HEK293 (cell line): ENCODE results near the gene HPS4.

ENCODE experiments used
- CTCF ChIP-seq: fragments of 450-650 bp; formaldehyde crosslinking; IDR thresholded peaks from 2 replicates; pipeline ENCODE4 v1.5.1; 2016; ENCODE audit warnings: missing biosample characterization, missing genetic modification characterization
- EGR2 ChIP-seq: fragments of 450-650 bp; formaldehyde crosslinking; IDR thresholded peaks from 2 replicates; pipeline ENCODE4 v1.5.1; 2016; ENCODE audit warnings: low read depth, missing biosample characterization, missing genetic modification characterization
- IKZF3 ChIP-seq: fragments of 450-650 bp; IDR thresholded peaks from 2 replicates; pipeline ENCODE4 v1.5.0; 2018; ENCODE audit warnings: missing biosample characterization, mild to moderate bottlenecking, missing genetic modification characterization, moderate library complexity
- PATZ1 ChIP-seq: fragments of 450-650 bp; formaldehyde crosslinking; IDR thresholded peaks from 2 replicates; pipeline ENCODE4 v1.5.1; 2016; ENCODE audit warnings: missing biosample characterization, missing genetic modification characterization
- REST ChIP-seq: fragments of 450-650 bp; formaldehyde crosslinking; IDR thresholded peaks from 2 replicates; pipeline ENCODE4 v1.5.1; 2016; ENCODE audit warnings: missing biosample characterization, missing genetic modification characterization
- SCRT2 ChIP-seq: fragments of 450-650 bp; formaldehyde crosslinking; IDR thresholded peaks from 2 replicates; pipeline ENCODE4 v1.5.1; 2016; ENCODE audit warnings: missing biosample characterization, missing genetic modification characterization
- SP2 ChIP-seq: fragments of 450-650 bp; formaldehyde crosslinking; IDR thresholded peaks from 2 replicates; pipeline ENCODE4 v1.5.1; 2016; ENCODE audit warnings: missing biosample characterization, missing genetic modification characterization
- ZBTB44 ChIP-seq: fragments of 450-650 bp; IDR thresholded peaks from 2 replicates; pipeline ENCODE4 v1.5.1; 2018; ENCODE audit warnings: missing biosample characterization, mild to moderate bottlenecking, missing genetic modification characterization
- ZBTB49 ChIP-seq: fragments of 450-650 bp; formaldehyde crosslinking; IDR thresholded peaks from 2 replicates; pipeline ENCODE4 v1.5.1; 2016; ENCODE audit warnings: missing biosample characterization, missing genetic modification characterization, low read depth
- ZFP3 ChIP-seq: fragments of 450-650 bp; formaldehyde crosslinking; IDR thresholded peaks from 2 replicates; pipeline ENCODE4 v1.5.1; 2016; ENCODE audit warnings: low read depth, missing biosample characterization, missing genetic modification characterization
- ZFP69B ChIP-seq: fragments of 450-650 bp; formaldehyde crosslinking; IDR thresholded peaks from 2 replicates; pipeline ENCODE4 v1.5.1; 2016; ENCODE audit warnings: missing biosample characterization, missing genetic modification characterization
- ZIC2 ChIP-seq: fragments of 450-650 bp; formaldehyde crosslinking; IDR thresholded peaks from 2 replicates; pipeline ENCODE4 v1.5.1; 2016; ENCODE audit warnings: missing biosample characterization, missing genetic modification characterization
- ZNF114 ChIP-seq: fragments of 450-650 bp; formaldehyde crosslinking; IDR thresholded peaks from 2 replicates; pipeline ENCODE4 v1.5.0; 2017; ENCODE audit warnings: missing biosample characterization, missing genetic modification characterization
- ZNF169 ChIP-seq: fragments of 450-650 bp; formaldehyde crosslinking; IDR thresholded peaks from 2 replicates; pipeline ENCODE4 v1.5.1; 2016; ENCODE audit warnings: missing biosample characterization, missing genetic modification characterization
- ZNF248 ChIP-seq: fragments of 450-650 bp; formaldehyde crosslinking; IDR thresholded peaks from 2 replicates; pipeline ENCODE4 v1.5.1; 2017; ENCODE audit warnings: missing biosample characterization, missing genetic modification characterization
- ZNF423 ChIP-seq: fragments of 450-650 bp; formaldehyde crosslinking; IDR thresholded peaks from 2 replicates; pipeline ENCODE4 v1.5.1; 2016; ENCODE audit warnings: missing biosample characterization, missing genetic modification characterization
- ZNF488 ChIP-seq: fragments of 450-650 bp; formaldehyde crosslinking; IDR thresholded peaks from 2 replicates; pipeline ENCODE4 v1.5.1; 2016; ENCODE audit warnings: missing biosample characterization, missing genetic modification characterization
- ZNF510 ChIP-seq: fragments of 450-650 bp; formaldehyde crosslinking; IDR thresholded peaks from 2 replicates; pipeline ENCODE4 v1.5.1; 2018; ENCODE audit warnings: mild to moderate bottlenecking, missing genetic modification characterization, missing biosample characterization; ENCODE audit not compliant: insufficient replicate concordance
- ZNF571 ChIP-seq: fragments of 450-650 bp; formaldehyde crosslinking; IDR thresholded peaks from 2 replicates; pipeline ENCODE4 v1.5.0; 2017; ENCODE audit warnings: missing biosample characterization, missing genetic modification characterization
- ZNF621 ChIP-seq: fragments of 450-650 bp; formaldehyde crosslinking; IDR thresholded peaks from 2 replicates; pipeline ENCODE4 v1.5.1; 2017; ENCODE audit warnings: missing biosample characterization, missing genetic modification characterization
- ZNF624 ChIP-seq: fragments of 450-650 bp; formaldehyde crosslinking; IDR thresholded peaks from 2 replicates; pipeline ENCODE4 v1.5.1; 2017; ENCODE audit warnings: missing biosample characterization, missing genetic modification characterization
- ZNF639 ChIP-seq: fragments of 450-650 bp; formaldehyde crosslinking; IDR thresholded peaks from 2 replicates; pipeline ENCODE4 v1.5.1; 2016; ENCODE audit warnings: missing biosample characterization, missing genetic modification characterization
- ZNF704 ChIP-seq: fragments of 450-650 bp; formaldehyde crosslinking; IDR thresholded peaks from 2 replicates; pipeline ENCODE4 v1.5.1; 2016; ENCODE audit warnings: missing biosample characterization, missing genetic modification characterization
- ZNF707 ChIP-seq: fragments of 450-650 bp; formaldehyde crosslinking; IDR thresholded peaks from 2 replicates; pipeline ENCODE4 v1.5.1; 2016; ENCODE audit warnings: missing biosample characterization, missing genetic modification characterization
- ZSCAN30 ChIP-seq: fragments of 450-650 bp; IDR thresholded peaks from 2 replicates; pipeline ENCODE4 v1.5.1; 2018; ENCODE audit warnings: missing biosample characterization, mild to moderate bottlenecking, missing genetic modification characterization, moderate library complexity

The HPS4 gene

GRCh38 chr22:26512149-26512793 is 28.7 kb upstream of the HPS4 start, which contains the start of gene TFIP11 (continued):
- TF ChIP-seq PATZ1 (tag by site-specific recombination) (no peak), ZNF639 (tag by site-specific recombination) (0 out of 2 replicates have a peak, but pooled peaks have one; percentile 56), REST (tag by site-specific recombination) (peak; percentile 32; the same call in 1 of the 2 replicates), ZNF423 (tag by site-specific recombination) (no peak), ZFP3 (tag by site-specific recombination) (no peak), EGR2 (tag by site-specific recombination) (peak; percentile 54; the same call in 1 of the 2 replicates), ZNF510 (tag by site-specific recombination) (no peak), SP2 (peak; percentile 89), SCRT2 (tag by site-specific recombination) (no peak), ZNF114 (tag by site-specific recombination) (no peak), ZNF169 (no peak), ZNF621 (tag by site-specific recombination) (no peak), ZNF488 (tag by site-specific recombination) (no peak), IKZF3 (tag by site-specific recombination) (no peak), ZNF571 (tag by site-specific recombination) (no peak), ZNF707 (tag by site-specific recombination) (no peak), ZBTB44 (tag by site-specific recombination) (no peak), ZIC2 (peak; percentile 41), ZBTB49 (tag by site-specific recombination) (no peak), ZNF704 (no peak), ZSCAN30 (no peak), ZNF248 (no peak), ZFP69B (tag by site-specific recombination) (no peak), CTCF (tag by site-specific recombination) (peak; percentile 88), ZNF624 (no peak)
